Ishikawa (cell line): ENCODE data around the gene CBLC.

Source experiments
- CEBPB ChIP-seq: IDR thresholded peaks from 2 replicates; pipeline ENCODE4 v1.6.1; 2012
- CREB1 ChIP-seq: IDR thresholded peaks from 2 replicates; pipeline ENCODE4 v1.6.1; 2012; ENCODE audit warnings: low read depth
- EGR1 ChIP-seq: IDR thresholded peaks from 2 replicates; pipeline ENCODE4 v1.6.1; 2012
- EP300 ChIP-seq: IDR thresholded peaks from 2 replicates; pipeline ENCODE4 v1.6.1; 2012; ENCODE audit warnings: borderline replicate concordance
- FOXM1 ChIP-seq: IDR thresholded peaks from 2 replicates; pipeline ENCODE4 v1.6.1; 2012; ENCODE audit warnings: low read depth, borderline replicate concordance
- NFIC ChIP-seq: IDR thresholded peaks from 2 replicates; pipeline ENCODE4 v1.6.1; 2012
- RAD21 ChIP-seq: IDR thresholded peaks from 2 replicates; pipeline ENCODE4 v1.6.1; 2012; ENCODE audit warnings: low read depth
- TAF1 ChIP-seq: IDR thresholded peaks from 2 replicates; pipeline ENCODE4 v1.6.1; 2012; ENCODE audit warnings: low read depth, mild to moderate bottlenecking
- TCF12 ChIP-seq: IDR thresholded peaks from 2 replicates; pipeline ENCODE4 v1.6.1; 2012; ENCODE audit warnings: low read depth
- TEAD4 ChIP-seq: IDR thresholded peaks from 2 replicates; pipeline ENCODE4 v1.6.1; 2012
- YY1 ChIP-seq: IDR thresholded peaks from 2 replicates; pipeline ENCODE4 v1.6.1; 2012; ENCODE audit warnings: low read depth
- ZBTB7A ChIP-seq: IDR thresholded peaks from 2 replicates; pipeline ENCODE4 v1.6.1; 2012; ENCODE audit warnings: low read depth
- TF ChIP-seq, protein P1 (sequence below): IDR thresholded peaks from 2 replicates; pipeline ENCODE4 v1.6.1; 2012
- TF ChIP-seq, protein P2 (sequence below): IDR thresholded peaks from 2 replicates; pipeline ENCODE4 v1.6.1; 2012; ENCODE audit warnings: low read depth, mild to moderate bottlenecking
- TF ChIP-seq, protein P3 (sequence below): IDR thresholded peaks from 2 replicates; pipeline ENCODE4 v1.6.1; 2012

The CBLC gene

DNA sequence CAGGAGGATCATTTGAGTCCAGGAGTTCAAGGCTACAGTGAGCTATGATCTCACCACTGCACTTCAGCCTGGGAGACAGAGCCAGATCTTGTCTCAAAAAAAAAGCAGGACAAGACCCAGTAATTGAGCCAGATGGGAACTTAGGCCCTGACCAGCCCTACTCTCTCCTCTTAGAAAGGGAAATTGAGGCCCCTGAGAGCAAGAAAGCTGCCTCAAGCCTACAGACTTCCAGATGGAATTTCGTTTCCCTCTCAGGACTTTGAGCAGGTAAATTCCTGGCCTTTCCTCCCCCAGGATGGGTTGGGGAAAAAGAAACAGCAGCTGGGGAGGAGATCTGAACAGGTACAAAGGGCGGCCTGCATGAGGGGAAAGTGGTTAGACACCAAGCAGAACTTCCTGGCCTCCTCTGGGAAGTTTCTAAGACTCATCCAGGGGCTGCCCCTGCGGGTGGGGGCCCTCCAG is 32.8 kb upstream of the CBLC start:
- TF ChIP-seq CREB1: no peak
- TF ChIP-seq, protein P1, sequence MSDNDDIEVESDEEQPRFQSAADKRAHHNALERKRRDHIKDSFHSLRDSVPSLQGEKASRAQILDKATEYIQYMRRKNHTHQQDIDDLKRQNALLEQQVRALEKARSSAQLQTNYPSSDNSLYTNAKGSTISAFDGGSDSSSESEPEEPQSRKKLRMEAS: no peak
- TF ChIP-seq, protein P2, sequence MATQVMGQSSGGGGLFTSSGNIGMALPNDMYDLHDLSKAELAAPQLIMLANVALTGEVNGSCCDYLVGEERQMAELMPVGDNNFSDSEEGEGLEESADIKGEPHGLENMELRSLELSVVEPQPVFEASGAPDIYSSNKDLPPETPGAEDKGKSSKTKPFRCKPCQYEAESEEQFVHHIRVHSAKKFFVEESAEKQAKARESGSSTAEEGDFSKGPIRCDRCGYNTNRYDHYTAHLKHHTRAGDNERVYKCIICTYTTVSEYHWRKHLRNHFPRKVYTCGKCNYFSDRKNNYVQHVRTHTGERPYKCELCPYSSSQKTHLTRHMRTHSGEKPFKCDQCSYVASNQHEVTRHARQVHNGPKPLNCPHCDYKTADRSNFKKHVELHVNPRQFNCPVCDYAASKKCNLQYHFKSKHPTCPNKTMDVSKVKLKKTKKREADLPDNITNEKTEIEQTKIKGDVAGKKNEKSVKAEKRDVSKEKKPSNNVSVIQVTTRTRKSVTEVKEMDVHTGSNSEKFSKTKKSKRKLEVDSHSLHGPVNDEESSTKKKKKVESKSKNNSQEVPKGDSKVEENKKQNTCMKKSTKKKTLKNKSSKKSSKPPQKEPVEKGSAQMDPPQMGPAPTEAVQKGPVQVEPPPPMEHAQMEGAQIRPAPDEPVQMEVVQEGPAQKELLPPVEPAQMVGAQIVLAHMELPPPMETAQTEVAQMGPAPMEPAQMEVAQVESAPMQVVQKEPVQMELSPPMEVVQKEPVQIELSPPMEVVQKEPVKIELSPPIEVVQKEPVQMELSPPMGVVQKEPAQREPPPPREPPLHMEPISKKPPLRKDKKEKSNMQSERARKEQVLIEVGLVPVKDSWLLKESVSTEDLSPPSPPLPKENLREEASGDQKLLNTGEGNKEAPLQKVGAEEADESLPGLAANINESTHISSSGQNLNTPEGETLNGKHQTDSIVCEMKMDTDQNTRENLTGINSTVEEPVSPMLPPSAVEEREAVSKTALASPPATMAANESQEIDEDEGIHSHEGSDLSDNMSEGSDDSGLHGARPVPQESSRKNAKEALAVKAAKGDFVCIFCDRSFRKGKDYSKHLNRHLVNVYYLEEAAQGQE: no peak

DNA sequence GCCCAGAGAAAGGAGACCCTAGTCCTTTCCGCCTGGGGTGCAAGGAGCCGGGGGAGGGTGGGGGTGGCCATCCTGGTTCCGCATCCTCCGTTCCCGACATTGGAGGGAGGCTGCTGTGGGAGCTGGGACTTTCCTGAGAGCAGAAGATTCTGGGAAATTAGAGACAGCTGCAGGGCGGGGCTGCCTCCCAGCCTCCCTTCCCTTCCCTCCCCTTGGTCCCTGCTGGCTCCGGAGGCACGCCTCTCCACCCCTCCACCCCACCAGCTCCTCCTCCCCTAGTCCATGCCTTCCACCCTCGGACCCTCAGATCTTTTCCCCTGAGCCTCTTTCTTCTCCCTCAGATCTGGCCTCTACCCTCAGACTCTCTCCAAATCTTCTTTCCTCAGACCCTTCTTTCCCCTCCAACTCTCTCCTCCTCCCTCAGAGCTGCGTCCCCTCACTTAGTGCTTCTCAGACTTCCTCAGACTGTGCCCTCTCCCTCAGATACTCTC is 32.3 kb upstream of the CBLC start:
- TF ChIP-seq CREB1 (no peak), EGR1 (no peak), NFIC (no peak), TEAD4 (no peak), EP300 (no peak), TCF12 (no peak), YY1 (no peak), CEBPB (no peak), TAF1 (no peak), FOXM1 (no peak), ZBTB7A (no peak), RAD21 (no peak)
- TF ChIP-seq, protein P1: no peak
- TF ChIP-seq, protein P3, sequence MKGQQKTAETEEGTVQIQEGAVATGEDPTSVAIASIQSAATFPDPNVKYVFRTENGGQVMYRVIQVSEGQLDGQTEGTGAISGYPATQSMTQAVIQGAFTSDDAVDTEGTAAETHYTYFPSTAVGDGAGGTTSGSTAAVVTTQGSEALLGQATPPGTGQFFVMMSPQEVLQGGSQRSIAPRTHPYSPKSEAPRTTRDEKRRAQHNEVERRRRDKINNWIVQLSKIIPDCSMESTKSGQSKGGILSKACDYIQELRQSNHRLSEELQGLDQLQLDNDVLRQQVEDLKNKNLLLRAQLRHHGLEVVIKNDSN: no peak
- TF ChIP-seq, protein P2: no peak

DNA sequence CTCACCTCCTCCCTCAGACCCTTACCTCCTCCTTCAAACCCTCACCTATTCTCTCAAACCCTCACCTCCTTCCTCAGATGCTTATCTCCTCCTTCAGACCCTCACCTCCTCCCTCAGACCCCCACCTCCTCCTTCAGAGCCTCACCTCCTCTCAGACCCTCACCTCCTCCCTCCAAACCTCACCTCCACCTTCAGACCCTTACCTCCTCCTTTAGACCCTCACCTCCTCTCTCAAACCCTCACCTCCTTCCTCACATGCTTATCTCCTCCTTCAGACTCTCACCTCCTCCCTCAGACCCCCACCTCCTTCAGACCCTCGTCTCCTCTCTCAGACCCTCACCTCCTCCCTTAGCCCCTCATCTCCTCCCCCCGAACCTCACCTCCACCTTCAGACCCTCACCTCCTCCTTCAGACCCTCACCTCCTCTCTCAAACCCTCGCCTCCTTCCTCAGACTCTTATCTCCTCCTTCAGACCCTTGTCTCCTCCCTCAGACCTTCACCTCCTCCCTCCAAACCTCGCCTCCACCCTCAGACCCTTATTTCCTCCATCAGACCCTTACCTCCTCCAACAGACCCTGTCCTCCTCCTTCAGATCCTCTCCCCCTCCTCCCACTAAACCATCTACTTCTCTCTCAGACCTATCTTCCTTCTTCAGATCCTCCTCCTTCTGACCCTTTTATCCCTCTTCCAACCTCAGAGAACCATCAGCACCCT is 31.6 kb upstream of the CBLC start:
- TF ChIP-seq TEAD4: no peak
- TF ChIP-seq, protein P1: no peak
- no peak for TF ChIP-seq TCF12
- no peak for TF ChIP-seq ZBTB7A
- TF ChIP-seq EGR1: no peak
- no peak for TF ChIP-seq NFIC
- TF ChIP-seq RAD21: no peak
- TF ChIP-seq, protein P3: no peak
- no peak for TF ChIP-seq FOXM1
- TF ChIP-seq CREB1: no peak
- no peak for TF ChIP-seq CEBPB
- TF ChIP-seq YY1: no peak
- TF ChIP-seq TAF1: no peak
- no peak for TF ChIP-seq EP300
- TF ChIP-seq, protein P2: no peak

DNA sequence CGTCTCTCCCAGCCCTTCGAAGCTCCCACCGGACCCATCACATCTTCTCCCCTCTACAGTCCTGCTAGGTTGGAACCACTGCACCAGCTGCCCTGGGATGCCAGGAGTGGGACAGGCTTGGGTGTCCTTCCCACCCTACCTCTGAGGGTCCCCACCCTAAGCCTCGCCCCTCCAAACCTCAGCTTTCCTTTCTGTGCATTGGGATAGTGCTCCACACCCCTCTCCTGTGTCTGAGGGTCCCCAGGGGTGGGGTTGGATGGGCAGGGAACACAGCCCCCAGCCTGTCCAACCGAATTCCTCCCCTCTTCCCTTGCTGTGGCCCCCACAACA is 31.1 kb upstream of the CBLC start:
- no peak for TF ChIP-seq ZBTB7A
- TF ChIP-seq EP300: no peak
- no peak for TF ChIP-seq EGR1
- TF ChIP-seq, protein P2: no peak
- no peak for TF ChIP-seq TEAD4
- no peak for TF ChIP-seq YY1
